ENCODE results near the gene LMAN2. TPM values are rescaled to one million over a fixed set of nuclear protein-coding genes. Genes with fewer than 3 reads are reported as not detected.
"Not testable (repeated sequence)": the region's sequence is repeated elsewhere in the genome, so short reads cannot be mapped to it uniquely, and the experiment has no call there.

Gene LMAN2
- total RNA-seq, 2 donors from 2014 or later: 75.5 to 89.8 TPM

- no peak for DNase-seq
Observed at GRCh38 chr5:177388521-177389052, 37.1 kb upstream of the LMAN2 start.

GRCh38 chr5:177387405-177387804 is 35.9 kb upstream of the LMAN2 start:
- no peaks in the 10 kb centered on the region for H3K36me3 Mint-ChIP-seq (ENCODE audit: low read depth)
- no peak overlapping the region for H3K4me3 Mint-ChIP-seq
- H3K27ac Mint-ChIP-seq: peak overlapping the region; percentile 97
- no peak for DNase-seq
- H3K9me3 ChIP-seq (ENCODE audit: control insufficient read depth, low read length, poor library complexity, severe bottlenecking): no peaks in the 10 kb centered on the region
- ATAC-seq: no peak
- H3K4me1 Mint-ChIP-seq: peaks cover 45% of the 10 kb centered on the region
- H3K27me3 Mint-ChIP-seq: no peaks in the 10 kb centered on the region

More at GRCh38 chr5:177388521-177389052, 37.1 kb upstream of the LMAN2 start:
- Mint-ChIP-seq H3K27ac (peak overlapping the region; percentile 97), H3K36me3 (ENCODE audit: low read depth) (no peaks in the 10 kb centered on the region), H3K4me1 (peaks cover 39% of the 10 kb centered on the region), H3K27me3 (no peaks in the 10 kb centered on the region), H3K4me3 (peak overlapping the region; percentile 92)
- no peak for ATAC-seq
- no peaks in the 10 kb centered on the region for H3K9me3 ChIP-seq (ENCODE audit: control insufficient read depth, low read length, poor library complexity, severe bottlenecking)

- Mint-ChIP-seq H3K4me3 (no peak overlapping the region), H3K27me3 (no peaks in the 10 kb centered on the region), H3K4me1 (peaks cover 47% of the 10 kb centered on the region), H3K36me3 (ENCODE audit: low read depth) (no peaks in the 10 kb centered on the region), H3K27ac (peak overlapping the region; percentile 97)
- no peak for ATAC-seq
- H3K9me3 ChIP-seq (ENCODE audit: control insufficient read depth, low read length, poor library complexity, severe bottlenecking): no peaks in the 10 kb centered on the region
- DNase-seq: no peak
Observed at GRCh38 chr5:177386542-177386941, 35.1 kb upstream of the LMAN2 start.

GRCh38 chr5:177385720-177386119 is 34.3 kb upstream of the LMAN2 start:
- ATAC-seq (no peak), DNase-seq (no peak)
- Mint-ChIP-seq H3K4me3 (peak overlapping the region; percentile 74), H3K27me3 (no peaks in the 10 kb centered on the region), H3K4me1 (peaks cover 44% of the 10 kb centered on the region), H3K36me3 (ENCODE audit: low read depth) (no peaks in the 10 kb centered on the region), H3K27ac (peak overlapping the region; percentile 80)
- H3K9me3 ChIP-seq (ENCODE audit: control insufficient read depth, low read length, poor library complexity, severe bottlenecking): no peaks in the 10 kb centered on the region

- no peaks in the 10 kb centered on the region for H3K27me3 Mint-ChIP-seq
- no peaks in the 10 kb centered on the region for H3K36me3 Mint-ChIP-seq (ENCODE audit: low read depth)
- no peak for DNase-seq
- peak within 1 kb of the TSS; percentile 74 for H3K4me3 Mint-ChIP-seq
- H3K4me1 Mint-ChIP-seq: peaks cover 39% of the 10 kb centered on the region
- no peaks in the 10 kb centered on the region for H3K9me3 ChIP-seq (ENCODE audit: control insufficient read depth, low read length, poor library complexity, severe bottlenecking)
- peak within 1 kb of the TSS; percentile 80 for H3K27ac Mint-ChIP-seq
- no peak for ATAC-seq
Observed at GRCh38 chr5:177384134-177384533, 32.7 kb upstream of the LMAN2 start, which contains the start of gene SLC34A1. SLC34A1 (plus strand) TSS chr5:177384434; CDS start chr5:177385742, 1,308 bp downstream.

GRCh38 chr5:177383181-177383580 is 31.7 kb upstream of the LMAN2 start:
- Mint-ChIP-seq H3K36me3 (ENCODE audit: low read depth) (no peaks in the 10 kb centered on the region), H3K4me1 (peaks cover 30% of the 10 kb centered on the region), H3K27ac (no peak overlapping the region), H3K27me3 (no peaks in the 10 kb centered on the region), H3K4me3 (no peak overlapping the region)
- no peaks in the 10 kb centered on the region for H3K9me3 ChIP-seq (ENCODE audit: control insufficient read depth, low read length, poor library complexity, severe bottlenecking)
- no peak for ATAC-seq
- DNase-seq: no peak

- Mint-ChIP-seq H3K36me3 (ENCODE audit: low read depth) (no peaks in the 10 kb centered on the region), H3K27ac (no peak overlapping the region), H3K4me1 (peaks cover 29% of the 10 kb centered on the region), H3K27me3 (no peaks in the 10 kb centered on the region), H3K4me3 (no peak overlapping the region)
- DNase-seq: no peak
- no peaks in the 10 kb centered on the region for H3K9me3 ChIP-seq (ENCODE audit: control insufficient read depth, low read length, poor library complexity, severe bottlenecking)
- ATAC-seq: no peak
Observed at GRCh38 chr5:177382423-177383029, 31.1 kb upstream of the LMAN2 start.

GRCh38 chr5:177380805-177381126 is 29.3 kb upstream of the LMAN2 start:
- peak overlapping the region; percentile 77 for H3K27ac Mint-ChIP-seq
- H3K36me3 Mint-ChIP-seq (ENCODE audit: low read depth): no peaks in the 10 kb centered on the region
- no peak for ATAC-seq
- no peaks in the 10 kb centered on the region for H3K27me3 Mint-ChIP-seq
- H3K4me3 Mint-ChIP-seq: no peak overlapping the region
- peaks cover 29% of the 10 kb centered on the region for H3K4me1 Mint-ChIP-seq
- DNase-seq: no peak
- H3K9me3 ChIP-seq (ENCODE audit: control insufficient read depth, low read length, poor library complexity, severe bottlenecking): no peaks in the 10 kb centered on the region

GRCh38 chr5:177378884-177379883 is 27.7 kb upstream of the LMAN2 start:
- Mint-ChIP-seq H3K4me1 (peaks cover 34% of the 10 kb centered on the region), H3K36me3 (ENCODE audit: low read depth) (no peaks in the 10 kb centered on the region), H3K27me3 (no peaks in the 10 kb centered on the region), H3K4me3 (peak overlapping the region; percentile 64), H3K27ac (peak overlapping the region; percentile 77)
- no peaks in the 10 kb centered on the region for H3K9me3 ChIP-seq (ENCODE audit: control insufficient read depth, low read length, poor library complexity, severe bottlenecking)
- DNase-seq (no peak), ATAC-seq (peak; percentile 90)

- ATAC-seq (no peak), DNase-seq (no peak)
- Mint-ChIP-seq H3K27me3 (no peaks in the 10 kb centered on the region), H3K4me3 (no peak overlapping the region), H3K36me3 (ENCODE audit: low read depth) (no peaks in the 10 kb centered on the region), H3K27ac (peak overlapping the region; percentile 70), H3K4me1 (peaks cover 38% of the 10 kb centered on the region)
- no peaks in the 10 kb centered on the region for H3K9me3 ChIP-seq (ENCODE audit: control insufficient read depth, low read length, poor library complexity, severe bottlenecking)
Observed at GRCh38 chr5:177377851-177378776, 26.6 kb upstream of the LMAN2 start.

GRCh38 chr5:177376107-177376506 is 24.6 kb upstream of the LMAN2 start:
- Mint-ChIP-seq H3K27ac (peak overlapping the region; percentile 90), H3K4me1 (peaks cover 46% of the 10 kb centered on the region), H3K4me3 (no peak overlapping the region), H3K27me3 (no peaks in the 10 kb centered on the region), H3K36me3 (ENCODE audit: low read depth) (no peaks in the 10 kb centered on the region)
- no peaks in the 10 kb centered on the region for H3K9me3 ChIP-seq (ENCODE audit: control insufficient read depth, low read length, poor library complexity, severe bottlenecking)
- ATAC-seq (no peak), DNase-seq (no peak)

GRCh38 chr5:177375516-177375915 is 24.0 kb upstream of the LMAN2 start:
- H3K4me3 Mint-ChIP-seq; DNase-seq; H3K36me3 Mint-ChIP-seq (ENCODE audit: low read depth); H3K27me3 Mint-ChIP-seq; ATAC-seq; H3K9me3 ChIP-seq (ENCODE audit: control insufficient read depth, low read length, poor library complexity, severe bottlenecking): not testable (repeated sequence)
- Mint-ChIP-seq H3K4me1 (peaks cover 48% of the 10 kb centered on the region), H3K27ac (peak overlapping the region; percentile 90)

Measured in T-helper 17 cell (primary cell).